Effector memory CD4-positive, alpha-beta T cell (primary cell): ENCODE measurements around the gene CEND1.
A peak's percentile ranks its signal among the peaks of the same experiment; 100 is the strongest.

ENCODE experiments used
- DNase-seq, 3 donors: peaks; one replicate each; pipeline ENCODE4 v3.0.0-alpha.2; 2020
- H3K27ac ChIP-seq: 2 replicates; pipeline ENCODE4 v1.7.0; 2013; ENCODE audit warnings: mild to moderate bottlenecking, low read length, moderate library complexity; ENCODE audit not compliant: insufficient read depth, poor library complexity, severe bottlenecking
- H3K27me3 ChIP-seq: replicated peaks from 2 replicates; pipeline ENCODE4 v1.7.0; 2013; ENCODE audit warnings: mild to moderate bottlenecking, low read length; ENCODE audit not compliant: insufficient read depth, control insufficient read depth, poor library complexity, severe bottlenecking
- H3K36me3 ChIP-seq: 2 replicates; pipeline ENCODE4 v1.7.0; 2013; ENCODE audit warnings: mild to moderate bottlenecking, low read length, moderate library complexity; ENCODE audit not compliant: control insufficient read depth, insufficient read depth
- H3K4me1 ChIP-seq: 2 replicates; pipeline ENCODE4 v1.7.0; 2013; ENCODE audit warnings: low read length, mild to moderate bottlenecking; ENCODE audit not compliant: control insufficient read depth, insufficient read depth, poor library complexity, severe bottlenecking
- H3K4me3 ChIP-seq: 2 replicates; pipeline ENCODE4 v1.7.0; 2013; ENCODE audit warnings: low read length, low read depth, mild to moderate bottlenecking; ENCODE audit not compliant: insufficient read depth, poor library complexity, severe bottlenecking
- H3K9me3 ChIP-seq: 2 replicates; pipeline ENCODE4 v1.7.0; 2013; ENCODE audit warnings: mild to moderate bottlenecking, low read length, moderate library complexity; ENCODE audit not compliant: control insufficient read depth

CEND1 gene

GRCh38 chr11:763549-764321 lies 26.2 kb downstream of the CEND1 start:
- no peak for DNase-seq
- Histone ChIP-seq H3K9me3 (no peaks in the 10 kb centered on the region), H3K36me3 (peaks cover 38% of the 10 kb centered on the region), H3K4me1 (no peaks in the 10 kb centered on the region), H3K4me3 (no peak overlapping the region), H3K27me3 (no peaks in the 10 kb centered on the region), H3K27ac (no peak overlapping the region)

- no peaks in the 10 kb centered on the region for H3K9me3 ChIP-seq
- DNase-seq: no peak
- no peaks in the 10 kb centered on the region for H3K27me3 ChIP-seq
- H3K27ac ChIP-seq: no peak overlapping the region
- H3K36me3 ChIP-seq: peaks cover 39% of the 10 kb centered on the region
- no peak overlapping the region for H3K4me3 ChIP-seq
- H3K4me1 ChIP-seq: no peaks in the 10 kb centered on the region
Observed at GRCh38 chr11:763073-763463, 26.8 kb downstream of the CEND1 start.

GRCh38 chr11:762421-763072 lies 27.3 kb downstream of the CEND1 start:
- peaks cover 41% of the 10 kb centered on the region for H3K36me3 ChIP-seq
- no peak for DNase-seq
- no peak overlapping the region for H3K4me3 ChIP-seq
- no peaks in the 10 kb centered on the region for H3K4me1 ChIP-seq
- no peak overlapping the region for H3K27ac ChIP-seq
- H3K9me3 ChIP-seq: no peaks in the 10 kb centered on the region
- no peaks in the 10 kb centered on the region for H3K27me3 ChIP-seq

GRCh38 chr11:761526-762108 lies 28.3 kb downstream of the CEND1 start:
- peaks cover 44% of the 10 kb centered on the region for H3K36me3 ChIP-seq

GRCh38 chr11:760236-760635 lies 29.7 kb downstream of the CEND1 start:
- no peaks in the 10 kb centered on the region for H3K4me1 ChIP-seq
- H3K4me3 ChIP-seq: no peak overlapping the region
- no peaks in the 10 kb centered on the region for H3K9me3 ChIP-seq
- H3K27ac ChIP-seq: no peak overlapping the region
- no peak for DNase-seq
- H3K36me3 ChIP-seq: peaks cover 44% of the 10 kb centered on the region
- H3K27me3 ChIP-seq: no peaks in the 10 kb centered on the region

More at GRCh38 chr11:761526-762108, 28.3 kb downstream of the CEND1 start:
- Histone ChIP-seq H3K27ac (no peak overlapping the region), H3K9me3 (no peaks in the 10 kb centered on the region), H3K27me3 (no peaks in the 10 kb centered on the region), H3K4me3 (no peak overlapping the region), H3K4me1 (no peaks in the 10 kb centered on the region)
- DNase-seq: no peak

- Histone ChIP-seq H3K27me3 (no peaks in the 10 kb centered on the region), H3K4me3 (no peak overlapping the region), H3K9me3 (no peaks in the 10 kb centered on the region), H3K4me1 (peaks cover 14% of the 10 kb centered on the region), H3K36me3 (peaks cover 3% of the 10 kb centered on the region), H3K27ac (no peak overlapping the region)
- no peak for DNase-seq
Observed at GRCh38 chr11:749731-750130, 40.2 kb downstream of the CEND1 start.

GRCh38 chr11:748007-748359 lies 41.9 kb downstream of the CEND1 start:
- Histone ChIP-seq H3K36me3 (peaks cover 3% of the 10 kb centered on the region), H3K9me3 (no peaks in the 10 kb centered on the region), H3K4me3 (peak overlapping the region; percentile 87), H3K27me3 (no peaks in the 10 kb centered on the region), H3K27ac (peak overlapping the region; percentile 66), H3K4me1 (peaks cover 14% of the 10 kb centered on the region)
- no peak for DNase-seq

GRCh38 chr11:747158-748006 lies 42.5 kb downstream of the CEND1 start, which contains the start of gene TALDO1:
Gene TALDO1, plus strand, starts transcription at chr11:747464. Its CDS starts 18 bp downstream, at chr11:747482.
- Histone ChIP-seq H3K9me3 (no peaks in the 10 kb centered on the region), H3K27me3 (no peaks in the 10 kb centered on the region), H3K27ac (peak within 1 kb of the TSS; percentile 66), H3K4me1 (peaks cover 14% of the 10 kb centered on the region), H3K36me3 (peaks cover 3% of the 10 kb centered on the region), H3K4me3 (peak within 1 kb of the TSS; percentile 87)
- peak; percentile 67 to 78 (median 73) for DNase-seq

- DNase-seq: no peak
- peaks cover 14% of the 10 kb centered on the region for H3K4me1 ChIP-seq
- peak overlapping the region; percentile 87 for H3K4me3 ChIP-seq
- peak overlapping the region; percentile 66 for H3K27ac ChIP-seq
- no peaks in the 10 kb centered on the region for H3K36me3 ChIP-seq
- H3K27me3 ChIP-seq: no peaks in the 10 kb centered on the region
- no peaks in the 10 kb centered on the region for H3K9me3 ChIP-seq
Observed at GRCh38 chr11:746289-747157, 43.4 kb downstream of the CEND1 start.
